ENCODE data around the gene CTNNA2.
"Not testable (repeated sequence)": the region's sequence is repeated elsewhere in the genome, so short reads cannot be mapped to it uniquely, and the experiment has no call there.

The CTNNA2 gene

GRCh38 chr2:80198042-80198441 is 685.2 kb downstream of the CTNNA2 start:
- Histone ChIP-seq H3K4me1 (ENCODE audit: control insufficient read depth, insufficient read depth, low read length) (no peaks in the 10 kb centered on the region), H3K27me3 (ENCODE audit: control insufficient read depth, insufficient read depth, low read length) (no peaks in the 10 kb centered on the region), H3K4me3 (ENCODE audit: low read length) (no peak overlapping the region), H3K9ac (ENCODE audit: low read length) (no peak overlapping the region), H3K9me3 (ENCODE audit: control insufficient read depth, low read length) (no peaks in the 10 kb centered on the region), H3K36me3 (ENCODE audit: control insufficient read depth, insufficient read depth, low read length) (no peaks in the 10 kb centered on the region)

GRCh38 chr2:80199504-80199903 is 686.7 kb downstream of the CTNNA2 start:
- H3K4me1 ChIP-seq (ENCODE audit: control insufficient read depth, insufficient read depth, low read length) = no peaks in the 10 kb centered on the region
- H3K9ac ChIP-seq (ENCODE audit: low read length) = no peak overlapping the region
- H3K9me3 ChIP-seq (ENCODE audit: control insufficient read depth, low read length) = no peaks in the 10 kb centered on the region
- H3K36me3 ChIP-seq (ENCODE audit: control insufficient read depth, insufficient read depth, low read length) = no peaks in the 10 kb centered on the region
- no peaks in the 10 kb centered on the region for H3K27me3 ChIP-seq (ENCODE audit: control insufficient read depth, insufficient read depth, low read length)
- no peak overlapping the region for H3K4me3 ChIP-seq (ENCODE audit: low read length)

- not testable (repeated sequence) for H3K9ac ChIP-seq (ENCODE audit: low read length); H3K4me3 ChIP-seq (ENCODE audit: low read length)
Observed at GRCh38 chr2:80203929-80204328, 691.1 kb downstream of the CTNNA2 start.

GRCh38 chr2:80205498-80205897 is 692.6 kb downstream of the CTNNA2 start:
- Histone ChIP-seq H3K36me3 (ENCODE audit: control insufficient read depth, insufficient read depth, low read length) (no peaks in the 10 kb centered on the region), H3K4me3 (ENCODE audit: low read length) (no peak overlapping the region), H3K9me3 (ENCODE audit: control insufficient read depth, low read length) (no peaks in the 10 kb centered on the region), H3K4me1 (ENCODE audit: control insufficient read depth, insufficient read depth, low read length) (no peaks in the 10 kb centered on the region), H3K9ac (ENCODE audit: low read length) (no peak overlapping the region), H3K27me3 (ENCODE audit: control insufficient read depth, insufficient read depth, low read length) (no peaks in the 10 kb centered on the region)

More at GRCh38 chr2:80203929-80204328, 691.1 kb downstream of the CTNNA2 start:
- H3K9me3 ChIP-seq (ENCODE audit: control insufficient read depth, low read length); H3K4me1 ChIP-seq (ENCODE audit: control insufficient read depth, insufficient read depth, low read length); H3K36me3 ChIP-seq (ENCODE audit: control insufficient read depth, insufficient read depth, low read length); H3K27me3 ChIP-seq (ENCODE audit: control insufficient read depth, insufficient read depth, low read length): not testable (repeated sequence)

GRCh38 chr2:80209458-80209857 is 696.6 kb downstream of the CTNNA2 start:
- H3K9me3 ChIP-seq (ENCODE audit: control insufficient read depth, low read length) = no peaks in the 10 kb centered on the region
- no peaks in the 10 kb centered on the region for H3K36me3 ChIP-seq (ENCODE audit: control insufficient read depth, insufficient read depth, low read length)
- no peak overlapping the region for H3K4me3 ChIP-seq (ENCODE audit: low read length)
- H3K9ac ChIP-seq (ENCODE audit: low read length) = no peak overlapping the region
- no peaks in the 10 kb centered on the region for H3K27me3 ChIP-seq (ENCODE audit: control insufficient read depth, insufficient read depth, low read length)
- no peaks in the 10 kb centered on the region for H3K4me1 ChIP-seq (ENCODE audit: control insufficient read depth, insufficient read depth, low read length)

- no peak overlapping the region for H3K9ac ChIP-seq (ENCODE audit: low read length)
- no peaks in the 10 kb centered on the region for H3K9me3 ChIP-seq (ENCODE audit: control insufficient read depth, low read length)
- H3K4me1 ChIP-seq (ENCODE audit: control insufficient read depth, insufficient read depth, low read length) = no peaks in the 10 kb centered on the region
- H3K36me3 ChIP-seq (ENCODE audit: control insufficient read depth, insufficient read depth, low read length) = no peaks in the 10 kb centered on the region
- no peak overlapping the region for H3K4me3 ChIP-seq (ENCODE audit: low read length)
- H3K27me3 ChIP-seq (ENCODE audit: control insufficient read depth, insufficient read depth, low read length) = no peaks in the 10 kb centered on the region
Observed at GRCh38 chr2:80217446-80217845, 704.6 kb downstream of the CTNNA2 start.

GRCh38 chr2:80222644-80223043 is 709.8 kb downstream of the CTNNA2 start:
- Histone ChIP-seq H3K4me3 (ENCODE audit: low read length) (no peak overlapping the region), H3K4me1 (ENCODE audit: control insufficient read depth, insufficient read depth, low read length) (no peaks in the 10 kb centered on the region), H3K27me3 (ENCODE audit: control insufficient read depth, insufficient read depth, low read length) (no peaks in the 10 kb centered on the region), H3K9ac (ENCODE audit: low read length) (no peak overlapping the region), H3K36me3 (ENCODE audit: control insufficient read depth, insufficient read depth, low read length) (no peaks in the 10 kb centered on the region), H3K9me3 (ENCODE audit: control insufficient read depth, low read length) (no peaks in the 10 kb centered on the region)

GRCh38 chr2:80231421-80231820 is 718.6 kb downstream of the CTNNA2 start:
- Histone ChIP-seq H3K9me3 (ENCODE audit: control insufficient read depth, low read length) (no peaks in the 10 kb centered on the region), H3K9ac (ENCODE audit: low read length) (no peak overlapping the region), H3K4me1 (ENCODE audit: control insufficient read depth, insufficient read depth, low read length) (no peaks in the 10 kb centered on the region), H3K4me3 (ENCODE audit: low read length) (no peak overlapping the region), H3K27me3 (ENCODE audit: control insufficient read depth, insufficient read depth, low read length) (no peaks in the 10 kb centered on the region), H3K36me3 (ENCODE audit: control insufficient read depth, insufficient read depth, low read length) (no peaks in the 10 kb centered on the region)

GRCh38 chr2:80233333-80233732 is 720.5 kb downstream of the CTNNA2 start:
- H3K36me3 ChIP-seq (ENCODE audit: control insufficient read depth, insufficient read depth, low read length) = no peaks in the 10 kb centered on the region
- no peaks in the 10 kb centered on the region for H3K27me3 ChIP-seq (ENCODE audit: control insufficient read depth, insufficient read depth, low read length)
- no peaks in the 10 kb centered on the region for H3K4me1 ChIP-seq (ENCODE audit: control insufficient read depth, insufficient read depth, low read length)
- no peak overlapping the region for H3K4me3 ChIP-seq (ENCODE audit: low read length)
- H3K9me3 ChIP-seq (ENCODE audit: control insufficient read depth, low read length) = no peaks in the 10 kb centered on the region
- H3K9ac ChIP-seq (ENCODE audit: low read length) = no peak overlapping the region

GRCh38 chr2:80238692-80239469 is 726.0 kb downstream of the CTNNA2 start:
- no peaks in the 10 kb centered on the region for H3K36me3 ChIP-seq (ENCODE audit: control insufficient read depth, insufficient read depth, low read length)
- no peaks in the 10 kb centered on the region for H3K4me1 ChIP-seq (ENCODE audit: control insufficient read depth, insufficient read depth, low read length)
- H3K27me3 ChIP-seq (ENCODE audit: control insufficient read depth, insufficient read depth, low read length) = no peaks in the 10 kb centered on the region
- H3K9ac ChIP-seq (ENCODE audit: low read length) = no peak overlapping the region
- H3K4me3 ChIP-seq (ENCODE audit: low read length) = no peak overlapping the region
- no peaks in the 10 kb centered on the region for H3K9me3 ChIP-seq (ENCODE audit: control insufficient read depth, low read length)

- Histone ChIP-seq H3K27me3 (ENCODE audit: control insufficient read depth, insufficient read depth, low read length) (no peaks in the 10 kb centered on the region), H3K36me3 (ENCODE audit: control insufficient read depth, insufficient read depth, low read length) (no peaks in the 10 kb centered on the region), H3K4me3 (ENCODE audit: low read length) (no peak overlapping the region), H3K4me1 (ENCODE audit: control insufficient read depth, insufficient read depth, low read length) (no peaks in the 10 kb centered on the region), H3K9me3 (ENCODE audit: control insufficient read depth, low read length) (no peaks in the 10 kb centered on the region), H3K9ac (ENCODE audit: low read length) (no peak overlapping the region)
Observed at GRCh38 chr2:80242355-80242910, 729.6 kb downstream of the CTNNA2 start.

GRCh38 chr2:80244905-80245584 is 732.2 kb downstream of the CTNNA2 start:
- Histone ChIP-seq H3K27me3 (ENCODE audit: control insufficient read depth, insufficient read depth, low read length) (no peaks in the 10 kb centered on the region), H3K36me3 (ENCODE audit: control insufficient read depth, insufficient read depth, low read length) (no peaks in the 10 kb centered on the region), H3K9me3 (ENCODE audit: control insufficient read depth, low read length) (no peaks in the 10 kb centered on the region), H3K4me3 (ENCODE audit: low read length) (no peak overlapping the region), H3K4me1 (ENCODE audit: control insufficient read depth, insufficient read depth, low read length) (no peaks in the 10 kb centered on the region), H3K9ac (ENCODE audit: low read length) (no peak overlapping the region)

Data from mucosa of stomach (tissue), 1 donor.